ENCODE measurements around the gene REM1.

REM1 gene

DNA sequence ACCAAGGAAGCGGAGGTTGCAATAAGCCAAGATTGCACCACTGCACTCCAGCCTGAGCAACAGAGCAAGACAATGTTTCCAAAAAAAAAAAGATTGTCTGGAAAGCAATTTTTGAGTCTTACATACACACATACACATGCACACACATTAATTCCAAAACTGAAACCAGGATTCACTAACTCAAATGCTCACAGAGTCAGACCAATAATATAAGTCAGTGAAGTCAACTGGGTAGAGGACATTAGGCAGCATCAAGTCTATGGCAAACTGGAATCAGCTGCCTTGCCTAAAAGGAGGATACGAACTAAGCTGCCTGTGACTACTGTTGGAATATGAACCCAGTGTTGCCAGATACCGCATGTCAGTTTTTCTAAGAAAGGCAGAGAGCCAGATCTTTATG, 15.7 kb downstream of the REM1 start:
- no peak for DNase-seq
- Mint-ChIP-seq H3K4me3 (no peak overlapping the region), H3K4me1 (no peaks in the 10 kb centered on the region), H3K27ac (no peak overlapping the region), H3K36me3 (ENCODE audit: low read depth) (no peaks in the 10 kb centered on the region), H3K9me3 (peaks cover 46% of the 10 kb centered on the region), H3K27me3 (ENCODE audit: low read depth, poor library complexity) (peaks cover 8% of the 10 kb centered on the region)
- TF ChIP-seq, protein P1, sequence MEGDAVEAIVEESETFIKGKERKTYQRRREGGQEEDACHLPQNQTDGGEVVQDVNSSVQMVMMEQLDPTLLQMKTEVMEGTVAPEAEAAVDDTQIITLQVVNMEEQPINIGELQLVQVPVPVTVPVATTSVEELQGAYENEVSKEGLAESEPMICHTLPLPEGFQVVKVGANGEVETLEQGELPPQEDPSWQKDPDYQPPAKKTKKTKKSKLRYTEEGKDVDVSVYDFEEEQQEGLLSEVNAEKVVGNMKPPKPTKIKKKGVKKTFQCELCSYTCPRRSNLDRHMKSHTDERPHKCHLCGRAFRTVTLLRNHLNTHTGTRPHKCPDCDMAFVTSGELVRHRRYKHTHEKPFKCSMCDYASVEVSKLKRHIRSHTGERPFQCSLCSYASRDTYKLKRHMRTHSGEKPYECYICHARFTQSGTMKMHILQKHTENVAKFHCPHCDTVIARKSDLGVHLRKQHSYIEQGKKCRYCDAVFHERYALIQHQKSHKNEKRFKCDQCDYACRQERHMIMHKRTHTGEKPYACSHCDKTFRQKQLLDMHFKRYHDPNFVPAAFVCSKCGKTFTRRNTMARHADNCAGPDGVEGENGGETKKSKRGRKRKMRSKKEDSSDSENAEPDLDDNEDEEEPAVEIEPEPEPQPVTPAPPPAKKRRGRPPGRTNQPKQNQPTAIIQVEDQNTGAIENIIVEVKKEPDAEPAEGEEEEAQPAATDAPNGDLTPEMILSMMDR (IDR thresholded peaks at IDR 0.05): no peak

DNA sequence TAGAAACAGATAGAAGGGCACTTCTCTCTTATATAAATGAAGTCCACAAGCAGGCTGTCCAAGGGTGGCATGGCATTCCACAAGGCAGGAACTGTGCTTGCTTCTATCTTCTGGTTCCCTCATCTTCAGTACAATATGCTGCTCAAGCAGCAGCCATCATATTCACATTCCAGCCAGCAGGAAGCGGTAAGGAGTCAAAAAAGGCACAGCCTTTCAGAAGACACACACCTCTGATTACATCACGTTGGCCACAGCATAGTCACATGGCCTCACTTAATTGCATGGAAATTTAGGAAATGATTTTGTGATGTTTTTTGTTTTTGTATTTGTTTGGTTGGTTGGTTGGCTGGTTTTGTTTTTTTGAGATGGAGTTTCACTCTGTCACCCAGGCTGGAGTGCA, 19.0 kb downstream of the REM1 start:
- Mint-ChIP-seq H3K27ac (no peak overlapping the region), H3K9me3 (peaks cover 35% of the 10 kb centered on the region), H3K27me3 (ENCODE audit: low read depth, poor library complexity) (peaks cover 12% of the 10 kb centered on the region), H3K4me3 (no peak overlapping the region), H3K36me3 (ENCODE audit: low read depth) (no peaks in the 10 kb centered on the region), H3K4me1 (no peaks in the 10 kb centered on the region)
- DNase-seq: no peak
- TF ChIP-seq, protein P1 (IDR thresholded peaks at IDR 0.05): no peak

DNA sequence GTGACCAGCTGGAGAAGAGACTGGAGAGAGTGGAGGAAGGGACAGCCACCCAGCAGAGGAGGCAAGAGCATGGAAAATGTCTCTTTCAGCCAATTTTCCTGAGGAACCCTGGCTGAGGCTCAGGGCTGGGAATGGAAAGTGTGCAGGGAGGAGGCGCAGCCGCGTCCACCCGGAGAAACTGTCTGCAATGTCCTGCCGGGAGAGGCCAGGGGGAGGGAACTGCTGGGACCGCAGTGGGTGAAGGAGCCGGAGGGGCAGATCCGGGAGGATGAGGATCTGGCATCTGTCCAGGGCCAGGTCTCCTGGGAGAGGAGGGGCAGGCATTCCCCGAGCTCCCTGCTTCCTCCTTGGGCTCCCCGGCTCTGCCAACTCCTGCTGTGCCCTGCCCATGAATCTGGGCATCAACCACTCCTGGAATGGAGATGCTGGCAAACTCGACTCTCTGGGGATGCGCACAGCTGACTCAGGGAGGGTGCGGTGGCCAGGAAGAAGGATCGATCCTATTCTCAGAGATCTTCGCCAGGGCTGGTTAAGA, 21.7 kb downstream of the REM1 start:
- H3K27me3 Mint-ChIP-seq (ENCODE audit: low read depth, poor library complexity): peaks cover 12% of the 10 kb centered on the region
- TF ChIP-seq, protein P1 (IDR thresholded peaks at IDR 0.05): no peak
- peaks cover 25% of the 10 kb centered on the region for H3K9me3 Mint-ChIP-seq

DNA sequence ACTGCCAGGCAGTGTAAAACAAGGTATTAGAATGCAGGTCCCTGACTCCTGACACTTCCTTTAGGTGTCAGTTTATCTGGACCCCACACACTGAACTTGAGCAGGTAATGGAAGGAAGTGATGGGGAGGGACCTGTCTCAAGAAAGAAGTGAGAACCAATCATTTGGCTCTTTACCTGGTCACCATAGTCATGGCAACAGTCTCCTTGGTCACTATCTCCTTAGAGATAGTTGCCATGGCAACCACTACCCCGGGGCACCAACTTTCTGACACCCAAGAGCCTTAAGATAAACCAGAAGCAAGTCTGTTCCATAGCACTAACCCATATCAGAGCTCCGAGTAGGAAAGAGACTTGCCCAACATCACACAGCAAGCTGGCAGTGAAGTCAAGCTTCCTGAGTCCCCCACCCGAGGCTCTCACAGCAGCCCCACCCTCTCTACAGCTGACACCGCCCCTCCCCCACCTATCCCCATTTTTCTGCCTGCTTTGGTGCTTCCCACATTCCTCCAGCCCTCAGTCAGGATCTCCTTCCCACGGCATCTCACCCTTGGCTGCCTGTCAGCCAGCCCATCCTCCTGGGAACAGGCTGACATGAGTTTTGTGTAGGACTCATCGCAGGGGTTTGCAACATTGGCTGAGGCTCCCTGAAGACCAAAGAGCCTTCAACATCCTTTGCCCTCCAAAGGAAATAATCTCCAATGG, 22.9 kb downstream of the REM1 start:
- H3K27me3 Mint-ChIP-seq (ENCODE audit: low read depth, poor library complexity): peaks cover 20% of the 10 kb centered on the region
- no peaks in the 10 kb centered on the region for H3K4me1 Mint-ChIP-seq
- TF ChIP-seq, protein P1 (IDR thresholded peaks at IDR 0.05): no peak
- peaks cover 24% of the 10 kb centered on the region for H3K9me3 Mint-ChIP-seq
- DNase-seq: no peak
- H3K4me3 Mint-ChIP-seq: no peak overlapping the region
- H3K27ac Mint-ChIP-seq: no peak overlapping the region
- no peaks in the 10 kb centered on the region for H3K36me3 Mint-ChIP-seq (ENCODE audit: low read depth)

More for the DNA sequence above, 21.7 kb downstream of the REM1 start:
- Mint-ChIP-seq H3K4me1 (no peaks in the 10 kb centered on the region), H3K36me3 (ENCODE audit: low read depth) (no peaks in the 10 kb centered on the region), H3K27ac (no peak overlapping the region), H3K4me3 (no peak overlapping the region)
- DNase-seq: no peak

DNA sequence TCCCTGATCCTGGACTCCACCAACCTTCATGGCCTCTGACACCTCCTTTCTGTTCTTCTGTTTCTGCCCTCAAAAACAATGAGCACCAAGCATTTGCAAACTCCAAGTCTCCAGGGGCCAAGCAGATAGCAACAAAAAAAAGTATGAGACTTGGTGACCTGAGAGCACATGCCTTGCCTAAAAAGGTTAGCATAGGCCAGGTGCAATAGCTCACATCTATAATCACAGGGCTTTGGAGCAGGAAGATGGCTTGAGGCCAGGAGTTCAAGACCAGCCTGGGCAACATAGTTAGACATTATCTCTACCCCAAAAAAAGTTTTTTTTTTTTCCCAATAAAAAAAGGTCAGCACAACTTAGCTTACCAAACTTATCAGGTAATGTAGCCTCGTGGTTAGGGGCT, 25.4 kb downstream of the REM1 start:
- Mint-ChIP-seq H3K4me1 (no peaks in the 10 kb centered on the region), H3K27me3 (ENCODE audit: low read depth, poor library complexity) (peaks cover 25% of the 10 kb centered on the region), H3K36me3 (ENCODE audit: low read depth) (no peaks in the 10 kb centered on the region), H3K4me3 (no peak overlapping the region), H3K27ac (no peak overlapping the region), H3K9me3 (peaks cover 9% of the 10 kb centered on the region)
- TF ChIP-seq, protein P1 (IDR thresholded peaks at IDR 0.05): no peak
- DNase-seq: no peak

Data from nephron progenitor cell (in vitro differentiated cells).